Measurements from ENCODE around the gene FKBP8.

FKBP8 gene

GRCh38 chr19:18483119-18483890, 60.1 kb downstream of the FKBP8 start:
- peak; percentile 46 to 63 (median 51) for DNase-seq
